Measurements from ENCODE around the gene BTBD1. TPM values are rescaled to one million over a fixed set of nuclear protein-coding genes. Genes with fewer than 3 reads are reported as not detected.

BTBD1 gene
- total and polyA plus RNA-seq, 8 donors = 13.2 to 94.4 (median 44.9) TPM

DNA sequence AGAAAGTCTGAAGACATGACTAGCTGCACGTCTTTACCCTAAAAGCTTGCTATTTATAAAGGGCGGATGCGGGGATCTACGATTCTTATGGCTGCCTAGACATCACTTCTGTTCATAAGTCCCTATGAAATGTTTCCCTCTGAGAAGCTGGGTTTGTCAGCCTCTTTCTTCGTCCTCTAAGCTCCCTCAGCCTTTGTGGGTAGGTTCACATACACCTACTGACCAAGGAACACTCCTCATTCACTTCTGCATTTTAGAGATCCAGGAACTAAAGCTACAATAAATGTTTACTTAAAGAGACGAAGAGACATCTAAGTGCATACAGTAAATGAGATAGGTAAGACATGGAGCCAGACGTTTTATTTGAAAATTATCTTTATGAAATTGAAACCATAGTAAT, 97.7 kb downstream of the BTBD1 start:
- no peak for DNase-seq
- WGBS, 5 donors = 71 to 74% (median 72%) methylated on average over 7 of the region's 7 CpGs
- no peak for TF ChIP-seq EP300 (IDR thresholded peaks at IDR 0.05)
- no peak for TF ChIP-seq POLR2A (IDR thresholded peaks at IDR 0.05)
- TF ChIP-seq, protein P1, sequence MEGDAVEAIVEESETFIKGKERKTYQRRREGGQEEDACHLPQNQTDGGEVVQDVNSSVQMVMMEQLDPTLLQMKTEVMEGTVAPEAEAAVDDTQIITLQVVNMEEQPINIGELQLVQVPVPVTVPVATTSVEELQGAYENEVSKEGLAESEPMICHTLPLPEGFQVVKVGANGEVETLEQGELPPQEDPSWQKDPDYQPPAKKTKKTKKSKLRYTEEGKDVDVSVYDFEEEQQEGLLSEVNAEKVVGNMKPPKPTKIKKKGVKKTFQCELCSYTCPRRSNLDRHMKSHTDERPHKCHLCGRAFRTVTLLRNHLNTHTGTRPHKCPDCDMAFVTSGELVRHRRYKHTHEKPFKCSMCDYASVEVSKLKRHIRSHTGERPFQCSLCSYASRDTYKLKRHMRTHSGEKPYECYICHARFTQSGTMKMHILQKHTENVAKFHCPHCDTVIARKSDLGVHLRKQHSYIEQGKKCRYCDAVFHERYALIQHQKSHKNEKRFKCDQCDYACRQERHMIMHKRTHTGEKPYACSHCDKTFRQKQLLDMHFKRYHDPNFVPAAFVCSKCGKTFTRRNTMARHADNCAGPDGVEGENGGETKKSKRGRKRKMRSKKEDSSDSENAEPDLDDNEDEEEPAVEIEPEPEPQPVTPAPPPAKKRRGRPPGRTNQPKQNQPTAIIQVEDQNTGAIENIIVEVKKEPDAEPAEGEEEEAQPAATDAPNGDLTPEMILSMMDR (IDR thresholded peaks at IDR 0.05) = no peak
- no peak for TF ChIP-seq POLR2AphosphoS5 (IDR thresholded peaks at IDR 0.05)
- H3K27ac ChIP-seq = no peak overlapping the region
- no peaks in the 10 kb centered on the region for H3K9me3 ChIP-seq
- no peaks in the 10 kb centered on the region for H3K36me3 ChIP-seq
- intact Hi-C loops (cut with DNase I; ENCODE audit: low total_unique reads) = no loop called here
- H3K27me3 ChIP-seq = no peaks in the 10 kb centered on the region
- H3K4me1 ChIP-seq = peaks cover 5 to 26% (median 15%) of the 10 kb centered on the region in 4 donors
- H3K4me3 ChIP-seq = no peak overlapping the region

DNA sequence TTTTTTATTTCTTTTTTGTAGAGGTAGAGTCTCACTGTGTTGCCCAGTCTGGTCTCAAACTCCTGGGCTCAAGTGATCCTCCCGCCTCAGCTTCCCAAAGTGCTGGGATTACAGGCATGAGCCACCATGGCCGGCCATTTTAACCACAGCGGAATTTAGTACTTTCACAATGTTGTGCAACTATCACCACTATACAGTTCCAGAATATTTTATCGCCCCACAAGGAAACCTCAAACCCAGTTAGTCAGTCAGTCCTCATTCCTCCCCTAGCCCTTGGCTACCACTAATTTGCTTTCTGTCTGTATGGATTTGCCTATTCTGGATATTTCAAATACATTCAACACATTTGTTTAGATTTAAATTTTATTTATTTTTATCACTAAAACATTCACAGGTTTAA, 99.0 kb downstream of the BTBD1 start:
- WGBS, 5 donors = 78 to 96% (median 91%) methylated on average over 4 of the region's 4 CpGs
- Histone ChIP-seq H3K27ac (no peak overlapping the region), H3K36me3 (no peaks in the 10 kb centered on the region), H3K9me3 (no peaks in the 10 kb centered on the region), H3K4me1 (peaks cover 5 to 26% (median 15%) of the 10 kb centered on the region in 4 donors), H3K27me3 (no peaks in the 10 kb centered on the region), H3K4me3 (no peak overlapping the region)
- intact Hi-C loops (cut with DNase I; ENCODE audit: low total_unique reads) = no loop called here
- no peak for DNase-seq
- TF ChIP-seq POLR2A (IDR thresholded peaks at IDR 0.05) = no peak
- TF ChIP-seq POLR2AphosphoS5 (IDR thresholded peaks at IDR 0.05) = no peak
- TF ChIP-seq, protein P1 (IDR thresholded peaks at IDR 0.05) = no peak
- no peak for TF ChIP-seq EP300 (IDR thresholded peaks at IDR 0.05)

DNA sequence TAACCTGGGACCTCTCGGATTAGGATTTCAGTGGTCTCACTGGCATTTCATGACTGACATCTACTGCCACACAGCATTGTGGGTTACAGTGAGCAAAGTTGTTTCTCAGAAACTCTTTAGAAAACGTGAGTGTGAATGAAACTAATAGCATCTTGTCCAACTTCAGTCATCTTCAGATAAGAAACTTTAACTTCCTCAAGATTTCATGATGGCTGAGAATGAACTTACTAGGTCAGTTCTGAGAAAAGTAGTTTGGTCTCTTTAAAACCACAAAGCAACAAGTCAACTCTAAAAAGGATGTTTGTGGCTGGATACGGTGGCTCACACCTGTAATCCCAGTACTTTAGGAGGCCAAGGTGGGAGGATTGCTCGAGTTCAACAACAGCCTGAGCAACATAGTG, 100.4 kb downstream of the BTBD1 start:
- intact Hi-C loops (cut with DNase I; ENCODE audit: low total_unique reads) = no loop called here
- no peak for DNase-seq
- Histone ChIP-seq H3K36me3 (no peaks in the 10 kb centered on the region), H3K27me3 (no peaks in the 10 kb centered on the region), H3K27ac (no peak overlapping the region), H3K4me1 (peaks cover 5 to 24% (median 12%) of the 10 kb centered on the region in 4 donors), H3K9me3 (no peaks in the 10 kb centered on the region), H3K4me3 (no peak overlapping the region)
- TF ChIP-seq, protein P1 (IDR thresholded peaks at IDR 0.05) = no peak
- no peak for TF ChIP-seq POLR2AphosphoS5 (IDR thresholded peaks at IDR 0.05)
- TF ChIP-seq POLR2A (IDR thresholded peaks at IDR 0.05) = no peak
- no peak for TF ChIP-seq EP300 (IDR thresholded peaks at IDR 0.05)
- WGBS, 5 donors = 59 to 87% (median 80%) methylated on average over 4 of the region's 4 CpGs

Small RNAs within 50 kb of the gene (small RNA-seq; reads per million reads assigned to genes)
- 0 reads per million in 4 donors for gene MIR4515

Other genes with a start within 250 kb of the BTBD1 start
- 100 to 1,000 TPM in 1 of 5 donors, 10 to 100 TPM in 3, 1 to 10 TPM in 1; 2.9 to 144 (median 85.8) TPM for gene HOMER2, start 114.5 kb downstream of the BTBD1 start, total RNA-seq
- gene HOMER2, start 114.5 kb downstream of the BTBD1 start, polyA plus RNA-seq = 10 to 100 TPM; 35.7 to 77.1 (median 63.8) TPM
- gene RAMAC, start 81.0 kb downstream of the BTBD1 start, total RNA-seq = 10 to 100 TPM in 3 of 5 donors, 1 to 10 TPM in 2; 1.2 to 84.0 (median 20.1) TPM
- gene RAMAC, start 81.0 kb downstream of the BTBD1 start, polyA plus RNA-seq = 10 to 100 TPM; 19.7 to 37.0 (median 27.7) TPM
- gene C15orf40, start 55.6 kb downstream of the BTBD1 start, total RNA-seq = 10 to 100 TPM in 3 of 5 donors, 1 to 10 TPM in 2; 2.3 to 17.0 (median 11.9) TPM
- gene C15orf40, start 55.6 kb downstream of the BTBD1 start, polyA plus RNA-seq = 10 to 100 TPM; 20.0 to 40.9 (median 20.1) TPM
- gene TM6SF1, start 40.4 kb upstream of the BTBD1 start, total RNA-seq = 1 to 10 TPM in 2 of 5 donors, not detected in 3; 2.4 to 7.7 TPM
- gene TM6SF1, start 40.4 kb upstream of the BTBD1 start, polyA plus RNA-seq = 1 to 10 TPM in 2 of 3 donors, under 1 TPM in 1; 0.75 to 2.1 (median 1.1) TPM
- gene HDGFL3, start 140.6 kb upstream of the BTBD1 start, total RNA-seq = 100 to 1,000 TPM in 1 of 5 donors, 10 to 100 TPM in 2, 1 to 10 TPM in 2; 4.0 to 110 (median 26.6) TPM
- 10 to 100 TPM in 2 of 3 donors, 1 to 10 TPM in 1; 6.7 to 15.6 (median 13.9) TPM for gene HDGFL3, start 140.6 kb upstream of the BTBD1 start, polyA plus RNA-seq
- under 1 TPM in 1 of 5 donors, not detected in 4; 0.55 TPM for gene BNC1, start 217.4 kb upstream of the BTBD1 start, total RNA-seq
- 1 to 10 TPM in 1 of 3 donors, under 1 TPM in 1, not detected in 1; 0.12 to 4.6 TPM for gene BNC1, start 217.4 kb upstream of the BTBD1 start, polyA plus RNA-seq

Measured in stomach (tissue), 9 donors.